WTC11 (cell line): ENCODE data around the gene TBL1XR1. TPM values are rescaled to one million over a fixed set of nuclear protein-coding genes. Genes with fewer than 3 reads are reported as not detected.

Experiments
- ATAC-seq: fragments of 200-7000 bp; cut with Tn5 transposase; 2 replicates; pipeline ENCODE4 v1.10.0; 2021; ENCODE audit warnings: mild to moderate bottlenecking, moderate library complexity
- CTCF ChIA-PET: fragments of 300-600 bp; sonication (Branson Sonifier 250); formaldehyde crosslinking; loops from one replicate; lab custom pipeline; 2021; ENCODE audit warnings: antibody characterized with exemption; lab: Charles Lee
- POLR2A ChIA-PET: fragments of 350-600 bp; sonication (Branson Sonifier 250); formaldehyde crosslinking; loops from one replicate; lab custom pipeline; 2021; ENCODE audit warnings: antibody characterized with exemption; lab: Charles Lee
- DNase-seq: peaks from one replicate; pipeline ENCODE4 v3.0.0; 2021; ENCODE audit warnings: low spot score
- H3K27ac Mint-ChIP-seq: 2 replicates; pipeline ENCODE4 v1.8.0; 2021; ENCODE audit warnings: mixed read lengths
- H3K27me3 Mint-ChIP-seq: 2 replicates; pipeline ENCODE4 v1.8.0; 2021; ENCODE audit warnings: low read depth, mild to moderate bottlenecking, moderate library complexity, mixed read lengths
- H3K36me3 Mint-ChIP-seq: 2 replicates; pipeline ENCODE4 v1.8.0; 2021; ENCODE audit warnings: mixed read lengths
- H3K4me1 Mint-ChIP-seq: 2 replicates; pipeline ENCODE4 v1.8.0; 2022; ENCODE audit warnings: mixed read lengths
- H3K4me3 Mint-ChIP-seq: 2 replicates; pipeline ENCODE4 v1.8.0; 2021; ENCODE audit warnings: mild to moderate bottlenecking, moderate library complexity, mixed read lengths
- H3K9me3 Mint-ChIP-seq: 2 replicates; pipeline ENCODE4 v1.8.0; 2021; ENCODE audit warnings: mixed read lengths
- ESRRA ChIP-seq: sonication (generic); formaldehyde crosslinking; IDR thresholded peaks from 2 replicates; pipeline ENCODE4 v1.8.1; 2022; ENCODE audit warnings: mild to moderate bottlenecking, missing genetic modification reagents, borderline replicate concordance
- IRF2 ChIP-seq: sonication (generic); formaldehyde crosslinking; IDR thresholded peaks from 2 replicates; pipeline ENCODE4 v1.8.0; 2022; ENCODE audit warnings: low read depth, missing genetic modification reagents, borderline replicate concordance
- JUN ChIP-seq: sonication (generic); formaldehyde crosslinking; IDR thresholded peaks from 2 replicates; pipeline ENCODE4 v1.8.0; 2023; ENCODE audit warnings: mild to moderate bottlenecking, missing genetic modification reagents
- SMAD3 ChIP-seq: sonication (generic); formaldehyde crosslinking; IDR thresholded peaks from 2 replicates; pipeline ENCODE4 v1.8.0; 2022; ENCODE audit warnings: missing genetic modification reagents, mild to moderate bottlenecking, borderline replicate concordance
- SMAD4 ChIP-seq: sonication (generic); formaldehyde crosslinking; IDR thresholded peaks from 2 replicates; pipeline ENCODE4 v1.8.0; 2022; ENCODE audit warnings: mild to moderate bottlenecking, missing genetic modification reagents
- SOX15 ChIP-seq: fragments of 250-450 bp; sonication (Bioruptor Pico); IDR thresholded peaks from 2 replicates; pipeline ENCODE4 v1.9.0; 2021; ENCODE audit warnings: mild to moderate bottlenecking
- TEAD4 ChIP-seq: sonication (generic); formaldehyde crosslinking; IDR thresholded peaks from 2 replicates; pipeline ENCODE4 v1.8.0; 2022; ENCODE audit warnings: mild to moderate bottlenecking, missing genetic modification reagents
- TP53 ChIP-seq: sonication (generic); formaldehyde crosslinking; IDR thresholded peaks from 2 replicates; pipeline ENCODE4 v1.8.1; 2023; ENCODE audit warnings: mild to moderate bottlenecking, missing genetic modification reagents
- ZNF121 ChIP-seq: sonication (generic); formaldehyde crosslinking; IDR thresholded peaks from 2 replicates; pipeline ENCODE4 v1.8.0; 2023; ENCODE audit warnings: missing genetic modification reagents
- ZNF138 ChIP-seq: sonication (generic); formaldehyde crosslinking; conservative IDR thresholded peaks from 2 replicates; pipeline ENCODE4 v1.8.1; 2022; ENCODE audit warnings: mild to moderate bottlenecking, moderate library complexity, missing genetic modification reagents
- ZNF232 ChIP-seq: sonication (generic); formaldehyde crosslinking; IDR thresholded peaks from 2 replicates; pipeline ENCODE4 v1.8.0; 2022; ENCODE audit warnings: mild to moderate bottlenecking, missing genetic modification reagents
- ZNF317 ChIP-seq: sonication (generic); formaldehyde crosslinking; IDR thresholded peaks from 2 replicates; pipeline ENCODE4 v1.8.1; 2023; ENCODE audit warnings: low read depth, mild to moderate bottlenecking, moderate library complexity, missing genetic modification reagents, borderline replicate concordance
- ZNF396 ChIP-seq: fragments of 250-450 bp; sonication (Bioruptor Pico); IDR thresholded peaks from 2 replicates; pipeline ENCODE4 v1.8.0; 2021; ENCODE audit warnings: mild to moderate bottlenecking, moderate library complexity, borderline replicate concordance
- ZNF423 ChIP-seq: fragments of 250-450 bp; sonication (Bioruptor Pico); IDR thresholded peaks from 2 replicates; pipeline ENCODE4 v2.1.2; 2022; ENCODE audit warnings: mild to moderate bottlenecking, moderate library complexity
- total RNA-seq: library from RNA; stranded (reverse); gene quantifications from 3 replicates; pipeline ENCODE4 v1.2.3, GENCODE V29; 2021
- TF ChIP-seq, protein P1 (sequence below): fragments of 250-450 bp; sonication (Bioruptor Pico); IDR thresholded peaks from 2 replicates; pipeline ENCODE4 v1.9.0; 2021; ENCODE audit warnings: moderate library complexity, mild to moderate bottlenecking, inconsistent platforms, borderline replicate concordance
- TF ChIP-seq, protein P2 (sequence below): sonication (generic); formaldehyde crosslinking; conservative IDR thresholded peaks from 2 replicates; pipeline ENCODE4 v1.8.1; 2023; ENCODE audit warnings: mild to moderate bottlenecking, low read depth, missing genetic modification reagents, moderate library complexity
- TF ChIP-seq, protein P3 (sequence below): sonication (generic); formaldehyde crosslinking; IDR thresholded peaks from 2 replicates; pipeline ENCODE4 v1.8.1; 2023; ENCODE audit warnings: mild to moderate bottlenecking, missing genetic modification reagents, moderate library complexity
- TF ChIP-seq, protein P4 (sequence below): fragments of 250-450 bp; sonication (Bioruptor Pico); IDR thresholded peaks from 2 replicates; pipeline ENCODE4 v1.9.0; 2021; ENCODE audit warnings: mild to moderate bottlenecking
- TF ChIP-seq, protein P5 (sequence below): sonication (generic); formaldehyde crosslinking; IDR thresholded peaks from 2 replicates; pipeline ENCODE4 v1.8.1; 2023; ENCODE audit warnings: mild to moderate bottlenecking, missing genetic modification reagents, moderate library complexity

The TBL1XR1 gene
- total RNA-seq, 1 experiment from 2014 or later, result 148 TPM

DNA sequence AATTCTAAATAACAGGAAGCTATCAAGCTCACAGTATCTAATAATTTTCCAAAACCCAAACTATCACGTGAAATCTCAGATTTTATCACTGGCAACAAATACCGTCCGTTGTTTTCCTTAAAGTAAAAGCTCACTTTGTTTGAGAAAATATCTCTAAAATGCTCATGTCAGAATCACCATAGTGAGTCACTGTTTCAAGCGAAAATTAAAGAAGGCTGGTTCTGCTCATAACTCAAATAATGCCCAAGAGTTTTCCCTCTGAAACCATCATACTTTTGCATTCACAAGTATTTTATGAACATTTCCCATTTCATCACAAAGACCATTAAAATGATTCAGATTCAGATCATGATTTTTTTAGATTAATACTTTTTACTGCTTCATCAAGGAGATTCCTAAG, 50.6 kb downstream of the TBL1XR1 start:
- TF ChIP-seq SMAD4 (CRISPR knock-in tag) (no peak), ZNF317 (no peak), IRF2 (CRISPR knock-in tag) (no peak), ESRRA (CRISPR knock-in tag) (no peak), ZNF423 (CRISPR knock-in tag) (no peak), ZNF138 (CRISPR knock-in tag) (no peak)
- TF ChIP-seq, protein P1, sequence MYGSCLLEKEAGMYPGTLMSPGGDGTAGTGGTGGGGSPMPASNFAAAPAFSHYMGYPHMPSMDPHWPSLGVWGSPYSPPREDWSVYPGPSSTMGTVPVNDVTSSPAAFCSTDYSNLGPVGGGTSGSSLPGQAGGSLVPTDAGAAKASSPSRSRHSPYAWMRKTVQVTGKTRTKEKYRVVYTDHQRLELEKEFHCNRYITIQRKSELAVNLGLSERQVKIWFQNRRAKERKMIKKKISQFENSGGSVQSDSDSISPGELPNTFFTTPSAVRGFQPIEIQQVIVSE (CRISPR knock-in tag), result no peak
- TF ChIP-seq, protein P2, sequence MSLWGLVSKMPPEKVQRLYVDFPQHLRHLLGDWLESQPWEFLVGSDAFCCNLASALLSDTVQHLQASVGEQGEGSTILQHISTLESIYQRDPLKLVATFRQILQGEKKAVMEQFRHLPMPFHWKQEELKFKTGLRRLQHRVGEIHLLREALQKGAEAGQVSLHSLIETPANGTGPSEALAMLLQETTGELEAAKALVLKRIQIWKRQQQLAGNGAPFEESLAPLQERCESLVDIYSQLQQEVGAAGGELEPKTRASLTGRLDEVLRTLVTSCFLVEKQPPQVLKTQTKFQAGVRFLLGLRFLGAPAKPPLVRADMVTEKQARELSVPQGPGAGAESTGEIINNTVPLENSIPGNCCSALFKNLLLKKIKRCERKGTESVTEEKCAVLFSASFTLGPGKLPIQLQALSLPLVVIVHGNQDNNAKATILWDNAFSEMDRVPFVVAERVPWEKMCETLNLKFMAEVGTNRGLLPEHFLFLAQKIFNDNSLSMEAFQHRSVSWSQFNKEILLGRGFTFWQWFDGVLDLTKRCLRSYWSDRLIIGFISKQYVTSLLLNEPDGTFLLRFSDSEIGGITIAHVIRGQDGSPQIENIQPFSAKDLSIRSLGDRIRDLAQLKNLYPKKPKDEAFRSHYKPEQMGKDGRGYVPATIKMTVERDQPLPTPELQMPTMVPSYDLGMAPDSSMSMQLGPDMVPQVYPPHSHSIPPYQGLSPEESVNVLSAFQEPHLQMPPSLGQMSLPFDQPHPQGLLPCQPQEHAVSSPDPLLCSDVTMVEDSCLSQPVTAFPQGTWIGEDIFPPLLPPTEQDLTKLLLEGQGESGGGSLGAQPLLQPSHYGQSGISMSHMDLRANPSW (CRISPR knock-in tag), result no peak
- no peak for DNase-seq
- H3K9me3 Mint-ChIP-seq, result no peaks in the 10 kb centered on the region
- no peak for ATAC-seq
- CTCF ChIA-PET, result no interaction called here
- peaks cover 77% of the 10 kb centered on the region for H3K4me1 Mint-ChIP-seq
- H3K36me3 Mint-ChIP-seq, result no peaks in the 10 kb centered on the region
- H3K27ac Mint-ChIP-seq, result no peak overlapping the region
- POLR2A ChIA-PET, result interaction anchor here (0.7 kb wide), 1 partner anchor 8 kb away, joined by 3 read pairs; no protein-coding TSS in a partner anchor
- H3K4me3 Mint-ChIP-seq, result no peak overlapping the region
- no peaks in the 10 kb centered on the region for H3K27me3 Mint-ChIP-seq

DNA sequence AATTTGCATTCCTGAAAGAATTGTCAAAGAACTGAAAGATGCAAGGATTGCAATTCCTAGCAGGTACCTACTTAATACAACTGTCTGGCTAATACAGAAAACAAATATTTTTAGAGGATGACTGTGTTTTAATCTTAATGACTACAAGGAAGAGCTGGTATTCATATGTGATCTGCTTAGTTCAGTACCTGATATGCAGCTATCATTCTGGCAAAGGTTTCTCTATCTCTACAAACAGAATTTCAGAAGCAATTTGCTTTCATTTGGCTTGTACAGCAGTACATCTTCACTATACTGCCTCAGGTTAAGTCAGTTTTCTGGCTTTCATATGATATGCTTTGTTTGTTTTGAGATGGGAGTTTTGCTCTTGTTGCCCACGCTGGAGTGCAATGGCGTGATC, 51.3 kb downstream of the TBL1XR1 start:
- CTCF ChIA-PET, result no interaction called here
- H3K4me3 Mint-ChIP-seq, result no peak overlapping the region
- no peak overlapping the region; the same call in 1 of the 2 replicates for H3K27ac Mint-ChIP-seq
- ATAC-seq (no peak), DNase-seq (no peak)
- H3K9me3 Mint-ChIP-seq, result no peaks in the 10 kb centered on the region
- peaks cover 70% of the 10 kb centered on the region for H3K4me1 Mint-ChIP-seq
- no peaks in the 10 kb centered on the region for H3K27me3 Mint-ChIP-seq
- POLR2A ChIA-PET, result no interaction called here
- TF ChIP-seq, protein P3, sequence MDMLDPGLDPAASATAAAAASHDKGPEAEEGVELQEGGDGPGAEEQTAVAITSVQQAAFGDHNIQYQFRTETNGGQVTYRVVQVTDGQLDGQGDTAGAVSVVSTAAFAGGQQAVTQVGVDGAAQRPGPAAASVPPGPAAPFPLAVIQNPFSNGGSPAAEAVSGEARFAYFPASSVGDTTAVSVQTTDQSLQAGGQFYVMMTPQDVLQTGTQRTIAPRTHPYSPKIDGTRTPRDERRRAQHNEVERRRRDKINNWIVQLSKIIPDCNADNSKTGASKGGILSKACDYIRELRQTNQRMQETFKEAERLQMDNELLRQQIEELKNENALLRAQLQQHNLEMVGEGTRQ (CRISPR knock-in tag), result no peak
- TF ChIP-seq TEAD4 (CRISPR knock-in tag) (no peak), ZNF396 (CRISPR knock-in tag) (no peak), ZNF121 (CRISPR knock-in tag) (no peak), JUN (CRISPR knock-in tag) (no peak), SMAD3 (CRISPR knock-in tag) (no peak), ZNF232 (CRISPR knock-in tag) (no peak), TP53 (no peak), SMAD4 (CRISPR knock-in tag) (no peak), SOX15 (no peak), ZNF423 (CRISPR knock-in tag) (no peak)
- TF ChIP-seq, protein P4, sequence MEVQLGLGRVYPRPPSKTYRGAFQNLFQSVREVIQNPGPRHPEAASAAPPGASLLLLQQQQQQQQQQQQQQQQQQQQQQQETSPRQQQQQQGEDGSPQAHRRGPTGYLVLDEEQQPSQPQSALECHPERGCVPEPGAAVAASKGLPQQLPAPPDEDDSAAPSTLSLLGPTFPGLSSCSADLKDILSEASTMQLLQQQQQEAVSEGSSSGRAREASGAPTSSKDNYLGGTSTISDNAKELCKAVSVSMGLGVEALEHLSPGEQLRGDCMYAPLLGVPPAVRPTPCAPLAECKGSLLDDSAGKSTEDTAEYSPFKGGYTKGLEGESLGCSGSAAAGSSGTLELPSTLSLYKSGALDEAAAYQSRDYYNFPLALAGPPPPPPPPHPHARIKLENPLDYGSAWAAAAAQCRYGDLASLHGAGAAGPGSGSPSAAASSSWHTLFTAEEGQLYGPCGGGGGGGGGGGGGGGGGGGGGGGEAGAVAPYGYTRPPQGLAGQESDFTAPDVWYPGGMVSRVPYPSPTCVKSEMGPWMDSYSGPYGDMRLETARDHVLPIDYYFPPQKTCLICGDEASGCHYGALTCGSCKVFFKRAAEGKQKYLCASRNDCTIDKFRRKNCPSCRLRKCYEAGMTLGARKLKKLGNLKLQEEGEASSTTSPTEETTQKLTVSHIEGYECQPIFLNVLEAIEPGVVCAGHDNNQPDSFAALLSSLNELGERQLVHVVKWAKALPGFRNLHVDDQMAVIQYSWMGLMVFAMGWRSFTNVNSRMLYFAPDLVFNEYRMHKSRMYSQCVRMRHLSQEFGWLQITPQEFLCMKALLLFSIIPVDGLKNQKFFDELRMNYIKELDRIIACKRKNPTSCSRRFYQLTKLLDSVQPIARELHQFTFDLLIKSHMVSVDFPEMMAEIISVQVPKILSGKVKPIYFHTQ (CRISPR knock-in tag), result no peak
- TF ChIP-seq, protein P5, sequence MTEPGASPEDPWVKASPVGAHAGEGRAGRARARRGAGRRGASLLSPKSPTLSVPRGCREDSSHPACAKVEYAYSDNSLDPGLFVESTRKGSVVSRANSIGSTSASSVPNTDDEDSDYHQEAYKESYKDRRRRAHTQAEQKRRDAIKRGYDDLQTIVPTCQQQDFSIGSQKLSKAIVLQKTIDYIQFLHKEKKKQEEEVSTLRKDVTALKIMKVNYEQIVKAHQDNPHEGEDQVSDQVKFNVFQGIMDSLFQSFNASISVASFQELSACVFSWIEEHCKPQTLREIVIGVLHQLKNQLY, result no peak
- TF ChIP-seq, protein P2 (CRISPR knock-in tag), result no peak
- TF ChIP-seq, all 79 proteins: peak for 0
- no peaks in the 10 kb centered on the region for H3K36me3 Mint-ChIP-seq
